ENCODE results near the gene FCHO2.
"Not testable (repeated sequence)": the region's sequence is repeated elsewhere in the genome, so short reads cannot be mapped to it uniquely, and the experiment has no call there.

FCHO2 gene

DNA sequence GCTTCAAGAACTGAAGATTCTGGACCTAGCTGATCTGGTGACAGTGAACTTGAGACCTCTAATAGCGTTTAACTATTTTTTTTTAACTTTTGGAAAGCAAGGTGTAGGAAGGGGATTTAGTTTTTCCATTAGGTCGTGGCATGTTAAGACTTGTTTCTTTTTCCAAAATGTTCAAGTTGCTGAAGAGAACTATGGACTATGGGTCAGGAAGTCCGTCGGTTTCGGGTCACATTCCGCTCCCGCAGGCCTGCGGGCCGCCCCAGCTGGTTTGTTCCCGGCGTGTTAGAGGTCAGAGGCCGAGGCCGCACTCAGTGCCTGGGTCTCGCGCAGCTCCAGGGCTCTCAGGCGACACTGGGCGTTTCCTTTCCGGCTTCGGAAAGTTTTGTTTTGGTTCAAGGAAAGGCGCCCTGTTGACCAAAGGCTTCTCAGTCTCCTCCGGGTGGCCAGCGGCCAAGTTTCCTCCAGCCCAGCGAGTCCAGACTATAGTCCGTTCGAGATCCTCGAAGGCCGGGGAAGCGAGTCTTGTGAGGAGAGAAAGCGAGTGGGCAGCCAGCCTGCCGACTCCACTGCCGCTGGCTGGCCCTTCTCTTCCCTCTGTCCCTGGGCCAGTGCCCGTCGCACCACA lies 586 bp upstream of the FCHO2 start:
- DNase-seq (ENCODE audit: low read depth in 2 of 2): peak in 1 of 2 donors; percentile 6

DNA sequence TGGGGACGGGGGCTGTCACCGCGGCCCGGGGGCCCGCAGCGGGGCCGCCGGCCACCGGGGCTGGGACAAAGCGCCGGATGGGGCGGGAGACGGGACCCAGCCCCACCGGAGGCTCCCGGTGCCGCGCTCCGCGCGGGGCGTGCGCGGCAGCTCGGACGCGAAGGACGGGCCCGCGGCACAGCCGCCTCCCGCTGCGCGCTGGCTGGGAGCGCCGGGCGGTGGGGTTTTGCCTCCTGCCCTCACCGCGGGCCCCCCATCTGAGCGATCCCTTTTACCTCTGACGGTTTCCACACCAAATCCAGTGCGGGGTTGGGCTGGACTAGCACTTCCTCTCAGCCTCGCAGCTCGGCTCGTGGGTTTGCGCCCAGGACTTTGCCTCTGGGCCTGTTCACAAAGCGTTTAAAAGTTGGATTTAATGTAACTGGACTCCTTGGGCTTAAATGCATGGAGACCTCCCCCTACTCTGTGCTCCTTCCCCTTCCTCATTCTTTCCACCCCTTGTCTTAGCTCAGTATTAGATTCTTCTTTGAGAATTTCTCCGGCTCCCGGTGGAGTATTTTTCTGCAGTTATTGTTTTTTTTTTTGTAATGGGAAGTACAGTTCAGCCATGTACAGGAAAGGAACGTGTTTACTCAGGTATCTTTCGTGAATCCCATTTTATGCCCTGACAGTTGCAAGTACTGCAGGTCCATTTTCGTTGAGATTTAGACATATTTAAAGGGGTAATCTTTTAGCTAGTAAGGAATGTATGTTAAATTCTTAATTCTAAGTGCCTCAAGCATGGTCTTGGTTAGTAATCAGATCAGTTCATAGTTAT lies 691 bp downstream of the FCHO2 start:
- peak; percentile 2 to 8 for DNase-seq (ENCODE audit: low read depth in 2 of 2)

DNA sequence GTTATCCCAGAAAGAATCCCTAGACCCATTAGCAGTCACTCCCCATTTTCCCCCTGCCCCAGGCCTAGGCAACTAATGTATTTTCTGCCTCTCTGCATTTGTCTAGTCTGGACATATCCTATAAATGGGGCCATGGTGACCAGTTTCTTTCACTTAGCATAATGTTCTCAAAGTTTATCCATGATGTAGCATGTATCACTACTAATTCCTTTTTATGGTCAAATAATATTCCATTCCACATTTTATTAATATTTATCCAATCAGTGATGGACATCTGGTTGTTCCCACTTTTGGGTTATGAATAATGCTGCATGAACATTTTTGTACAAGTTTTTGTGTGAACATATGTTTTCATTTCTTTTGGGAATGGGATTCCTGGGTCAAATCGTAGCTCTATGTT lies 1.5 kb downstream of the FCHO2 start:
- DNase-seq (ENCODE audit: low read depth in 2 of 2): no peak

DNA sequence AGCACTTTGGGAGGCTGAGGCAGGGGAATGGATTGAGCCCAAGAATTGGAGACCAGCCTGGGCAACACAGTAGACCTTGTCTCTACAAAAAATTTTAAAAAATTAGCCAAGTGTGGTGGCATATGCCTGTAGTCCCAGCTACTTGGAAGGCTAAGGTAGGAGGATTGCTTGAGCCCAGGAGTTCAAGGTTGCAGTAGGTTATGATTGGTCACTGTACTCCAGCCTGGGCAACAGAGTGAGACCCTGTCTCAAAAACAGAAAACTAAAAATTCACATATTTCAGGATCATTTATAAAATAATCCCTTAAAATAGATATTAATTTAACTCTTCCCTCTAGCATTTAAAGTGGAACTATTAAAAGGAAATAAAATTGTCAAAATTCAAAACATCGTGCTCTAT lies 3.4 kb downstream of the FCHO2 start:
- no peak for DNase-seq (ENCODE audit: low read depth in 2 of 2)

DNA sequence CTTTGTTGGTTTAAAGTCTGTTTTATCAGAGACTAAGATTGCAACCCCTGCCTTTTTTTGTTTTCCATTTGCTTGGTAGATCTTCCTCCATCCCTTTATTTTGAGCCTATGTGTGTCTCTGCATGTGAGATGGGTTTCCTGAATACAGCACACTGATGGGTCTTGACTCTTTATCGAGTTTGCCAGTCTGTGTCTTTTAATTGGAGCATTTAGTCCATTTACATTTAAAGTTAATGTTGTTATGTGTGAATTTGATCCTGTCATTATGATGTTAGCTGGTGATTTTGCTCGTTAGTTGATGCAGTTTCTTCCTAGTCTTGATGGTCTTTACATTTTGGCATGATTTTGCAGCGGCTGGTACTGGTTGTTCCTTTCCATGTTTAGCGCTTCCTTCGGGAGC lies 18.6 kb downstream of the FCHO2 start:
- not testable (repeated sequence) for DNase-seq (ENCODE audit: low read depth in 2 of 2)

DNA sequence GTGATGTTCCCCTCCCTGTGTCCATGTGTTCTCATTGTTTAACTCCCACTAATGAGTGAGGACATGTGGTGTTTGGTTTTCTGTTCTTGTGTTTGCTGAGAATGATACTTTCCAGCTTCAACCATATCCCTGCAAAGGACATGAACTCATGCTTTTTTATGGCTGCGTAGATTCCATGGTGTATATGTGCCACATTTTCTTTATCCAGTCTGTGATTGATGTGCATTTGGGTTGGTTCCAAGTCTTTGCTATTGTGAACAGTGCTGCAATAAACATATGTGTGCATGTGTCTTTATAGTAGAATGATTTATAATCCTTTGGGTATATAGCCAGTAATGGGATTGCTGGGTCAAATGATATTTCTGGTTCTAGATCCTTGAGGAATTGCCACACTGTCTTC lies 21.0 kb downstream of the FCHO2 start:
- DNase-seq (ENCODE audit: low read depth in 2 of 2): not testable (repeated sequence)

DNA sequence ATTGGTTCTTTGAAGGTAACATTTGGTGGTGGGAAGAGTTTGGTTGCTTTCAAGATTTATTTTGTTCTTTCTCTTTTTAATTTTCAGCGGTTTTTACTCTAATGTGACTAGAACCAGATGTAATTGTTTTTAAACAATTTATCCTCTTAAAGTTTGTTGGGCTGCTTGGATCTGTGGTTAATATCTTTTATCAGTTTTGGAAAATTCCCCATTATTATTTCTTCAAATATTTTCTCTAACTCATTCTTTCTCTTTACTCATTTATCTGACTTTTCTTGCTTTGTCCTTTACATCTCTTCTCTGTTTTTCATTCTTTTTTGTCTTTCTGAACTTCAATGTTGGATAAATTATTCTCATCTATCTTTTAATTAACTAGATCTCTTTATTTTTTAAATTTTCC lies 29.9 kb downstream of the FCHO2 start:
- DNase-seq (ENCODE audit: low read depth in 2 of 2): no peak

DNA sequence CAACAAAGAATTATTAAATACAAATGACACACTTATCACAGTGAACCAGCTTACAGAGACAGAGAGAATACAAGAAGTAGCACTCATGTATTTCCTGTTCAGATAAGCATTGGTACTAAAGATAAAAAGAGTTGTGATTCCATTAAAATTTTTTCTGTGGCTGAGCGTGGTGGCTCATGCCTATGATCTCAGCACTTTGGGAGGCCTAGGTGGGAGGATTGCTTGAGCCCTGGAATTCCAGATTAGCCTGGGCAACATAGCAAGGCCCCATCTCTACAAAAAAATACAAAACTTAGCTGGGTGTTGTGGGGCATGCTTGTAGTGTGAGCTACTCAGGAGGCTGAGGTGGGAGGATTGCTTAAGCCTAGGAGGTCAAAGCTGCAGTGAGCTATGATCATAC lies 32.9 kb downstream of the FCHO2 start:
- no peak for DNase-seq (ENCODE audit: low read depth in 2 of 2)

DNA sequence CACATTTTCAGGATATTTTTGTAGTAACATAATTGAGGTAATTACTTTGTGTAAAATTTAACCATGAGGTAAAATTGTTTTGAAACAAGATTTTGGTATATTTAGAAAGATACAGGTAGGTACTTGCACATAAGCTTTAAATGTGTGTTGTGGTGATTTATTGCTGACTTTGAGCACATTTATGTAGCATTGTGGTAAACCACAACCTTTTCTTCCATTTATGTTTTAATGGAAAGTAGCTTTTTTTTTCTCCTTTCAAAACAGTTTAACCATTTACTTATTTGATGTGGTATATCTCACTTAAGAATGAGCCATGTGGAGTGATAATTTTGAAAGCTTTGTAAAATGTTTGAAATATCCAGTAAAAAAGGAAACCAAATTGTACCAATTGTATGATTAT lies 35.6 kb downstream of the FCHO2 start:
- DNase-seq (ENCODE audit: low read depth in 2 of 2): no peak

DNA sequence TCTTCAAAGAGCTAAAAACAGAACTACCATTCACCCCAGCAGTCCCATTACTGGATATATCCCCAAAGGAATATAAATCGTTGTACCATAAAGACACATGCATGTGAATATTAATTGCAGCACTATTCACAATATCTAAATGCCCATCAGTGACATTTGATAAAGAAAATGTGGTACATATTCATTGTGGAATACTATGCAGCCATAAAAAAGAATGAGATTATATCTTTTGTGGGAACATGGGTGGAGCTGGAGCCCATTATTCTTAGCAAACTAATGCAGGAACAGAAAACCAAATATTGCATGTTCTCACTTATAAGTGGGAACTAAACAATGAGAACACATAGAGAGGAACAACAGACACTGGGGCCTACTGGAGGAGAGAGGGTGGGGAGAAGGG lies 38.7 kb downstream of the FCHO2 start:
- no peak for DNase-seq (ENCODE audit: low read depth in 2 of 2)

DNA sequence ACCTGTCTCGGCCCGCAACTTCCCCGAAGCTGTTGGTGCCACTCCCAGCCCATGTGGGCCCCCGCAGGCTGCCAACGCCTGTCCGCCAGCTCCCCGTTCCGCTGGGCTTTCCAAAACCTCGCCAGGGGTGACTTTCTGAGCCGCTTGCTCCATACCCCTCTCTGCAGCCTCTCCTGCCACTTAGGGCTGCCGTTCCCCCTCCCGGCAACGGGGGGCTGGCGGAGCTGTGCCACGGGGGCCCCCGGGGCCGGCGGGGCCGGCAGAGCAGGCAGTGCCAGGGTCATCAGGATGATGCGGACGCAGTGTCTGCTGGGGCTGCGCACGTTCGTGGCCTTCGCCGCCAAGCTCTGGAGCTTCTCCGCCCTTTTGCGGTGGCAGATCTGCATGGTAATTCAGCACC lies 40.8 kb downstream of the FCHO2 start:
- no peak for DNase-seq (ENCODE audit: low read depth in 2 of 2)

DNA sequence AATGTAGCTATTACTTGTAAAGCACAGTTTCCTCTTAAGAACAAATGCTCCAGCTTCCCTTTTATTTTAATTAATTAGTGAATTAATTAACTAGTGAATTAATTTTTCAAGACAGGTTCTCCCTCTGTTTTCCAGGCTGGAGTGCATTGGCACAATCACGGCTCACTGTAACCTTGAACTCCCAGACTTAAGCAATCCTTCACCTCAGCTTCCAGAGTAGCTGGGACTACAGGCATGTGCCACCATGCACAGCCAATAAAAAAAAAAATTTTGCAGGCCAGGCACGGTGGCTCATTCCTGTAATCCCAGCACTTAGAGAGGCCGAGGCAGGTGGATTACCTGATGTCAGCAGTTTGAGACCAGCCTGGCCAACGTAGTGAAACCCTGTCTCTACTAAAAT lies 44.1 kb downstream of the FCHO2 start:
- DNase-seq (ENCODE audit: low read depth in 2 of 2): no peak

DNA sequence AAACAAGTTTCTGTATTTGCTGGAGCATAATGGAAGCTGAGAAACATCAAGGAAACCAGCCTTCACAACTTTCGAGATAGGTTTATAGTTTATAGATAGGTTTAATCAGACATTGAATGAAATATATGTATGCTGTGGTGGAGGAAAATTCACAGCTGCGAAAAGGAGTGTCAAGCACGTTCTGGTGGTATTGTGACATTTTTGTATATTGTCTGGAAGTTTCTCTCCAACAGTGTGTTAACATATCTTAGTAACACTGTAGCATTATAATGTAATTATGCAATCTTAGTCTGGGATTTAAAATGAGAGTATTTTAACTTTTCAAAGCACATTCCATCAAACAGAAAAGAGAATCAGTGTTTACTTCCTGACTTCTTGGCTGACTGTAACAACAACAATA lies 50.0 kb downstream of the FCHO2 start:
- no peak for DNase-seq (ENCODE audit: low read depth in 2 of 2)

DNA sequence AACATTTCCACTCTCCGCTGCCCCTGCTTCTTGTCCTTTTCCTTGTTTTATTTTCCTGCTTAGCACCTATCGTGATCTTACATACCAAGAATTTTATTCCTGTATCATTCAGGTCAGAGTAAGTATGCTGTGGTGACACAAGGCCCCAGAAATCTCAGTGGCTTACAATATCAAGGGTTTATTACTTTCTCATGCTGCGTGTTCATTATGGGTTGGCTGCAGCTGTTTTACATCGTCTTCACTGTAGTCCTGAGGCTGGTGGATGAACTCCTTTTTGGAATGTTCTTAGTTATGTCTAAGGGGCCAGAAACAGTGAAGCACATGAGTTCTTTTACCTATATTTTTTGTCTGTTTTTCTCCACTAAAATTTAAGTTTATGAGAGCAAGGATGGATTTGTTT lies 51.2 kb downstream of the FCHO2 start:
- DNase-seq (ENCODE audit: low read depth in 2 of 2): no peak

DNA sequence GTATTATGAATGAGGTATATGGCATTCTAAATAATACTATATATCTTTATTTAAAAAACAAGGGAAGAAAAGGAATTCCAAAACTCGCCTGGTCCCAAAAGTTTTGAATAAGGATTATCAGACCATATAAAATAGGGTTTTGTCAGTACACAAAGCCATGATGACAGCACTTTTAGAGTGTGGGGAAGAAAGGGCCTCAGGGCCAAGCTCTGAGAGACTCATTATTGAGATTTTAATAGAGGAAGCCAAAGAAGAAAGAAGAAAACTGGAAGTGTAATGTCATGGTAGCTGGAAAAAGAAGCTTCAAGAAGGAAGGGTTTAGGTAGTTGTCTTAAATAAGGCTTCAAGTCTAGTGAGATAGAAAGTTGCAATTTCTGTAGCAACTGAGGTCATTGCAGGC lies 53.0 kb downstream of the FCHO2 start:
- DNase-seq (ENCODE audit: low read depth in 2 of 2): no peak

DNA sequence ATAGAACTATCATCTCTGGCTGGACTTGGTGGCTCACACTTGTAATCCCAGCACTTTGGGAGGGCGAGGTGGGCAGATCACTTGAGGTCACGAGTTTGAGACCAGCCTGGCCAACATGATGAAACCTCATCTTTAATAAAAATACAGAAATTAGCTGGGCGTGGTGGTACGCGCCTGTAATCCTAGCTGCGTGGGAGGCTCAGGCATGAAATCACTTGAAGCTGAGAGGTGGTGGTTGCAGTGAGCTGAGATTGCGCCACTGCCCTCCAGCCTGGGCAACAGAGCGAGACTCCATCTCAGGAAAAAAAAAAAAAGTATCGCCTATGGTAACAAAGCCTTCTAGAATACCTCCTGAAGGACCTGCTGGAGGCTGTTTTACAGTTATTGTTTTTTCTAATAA lies 55.8 kb downstream of the FCHO2 start:
- not testable (repeated sequence) for DNase-seq (ENCODE audit: low read depth in 2 of 2)

DNA sequence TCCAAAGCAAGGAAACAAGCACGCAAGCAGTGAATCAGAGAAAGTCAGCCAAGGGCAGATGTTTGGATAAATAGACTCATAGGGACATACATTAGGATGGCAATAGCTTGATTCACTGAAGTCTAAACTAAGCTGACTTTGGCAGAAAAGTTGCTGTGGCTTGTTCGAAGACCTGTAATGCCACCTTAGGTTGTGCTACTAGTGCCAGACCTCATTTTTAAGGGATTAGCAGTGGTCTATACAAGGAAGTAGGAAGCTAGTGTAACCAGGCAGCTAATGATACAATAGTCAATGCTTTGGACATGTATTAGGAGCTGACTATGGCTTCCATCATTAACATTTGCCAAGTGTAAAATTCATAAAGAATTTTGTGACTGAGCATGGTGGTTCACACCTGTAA lies 63.1 kb downstream of the FCHO2 start:
- DNase-seq (ENCODE audit: low read depth in 2 of 2): no peak

DNA sequence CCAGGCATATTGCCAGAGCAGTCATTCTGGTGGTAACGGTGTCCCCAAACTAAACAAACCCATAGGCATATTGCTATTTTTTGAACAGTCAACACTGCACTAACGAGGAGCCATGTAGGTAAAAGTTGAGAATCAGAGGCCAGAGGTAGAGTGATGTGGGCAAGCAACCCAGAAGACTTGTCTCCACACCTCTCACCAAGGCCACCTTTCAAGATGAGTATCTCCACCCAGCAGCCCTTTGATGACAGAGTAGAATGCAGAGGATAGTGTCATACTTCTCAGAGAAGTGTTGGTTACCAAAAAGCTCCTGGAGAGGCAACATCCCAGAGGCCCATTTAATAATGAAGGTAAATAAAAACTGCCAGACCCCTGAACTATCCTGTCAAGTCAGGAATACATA lies 63.9 kb downstream of the FCHO2 start:
- no peak for DNase-seq (ENCODE audit: low read depth in 2 of 2)

DNA sequence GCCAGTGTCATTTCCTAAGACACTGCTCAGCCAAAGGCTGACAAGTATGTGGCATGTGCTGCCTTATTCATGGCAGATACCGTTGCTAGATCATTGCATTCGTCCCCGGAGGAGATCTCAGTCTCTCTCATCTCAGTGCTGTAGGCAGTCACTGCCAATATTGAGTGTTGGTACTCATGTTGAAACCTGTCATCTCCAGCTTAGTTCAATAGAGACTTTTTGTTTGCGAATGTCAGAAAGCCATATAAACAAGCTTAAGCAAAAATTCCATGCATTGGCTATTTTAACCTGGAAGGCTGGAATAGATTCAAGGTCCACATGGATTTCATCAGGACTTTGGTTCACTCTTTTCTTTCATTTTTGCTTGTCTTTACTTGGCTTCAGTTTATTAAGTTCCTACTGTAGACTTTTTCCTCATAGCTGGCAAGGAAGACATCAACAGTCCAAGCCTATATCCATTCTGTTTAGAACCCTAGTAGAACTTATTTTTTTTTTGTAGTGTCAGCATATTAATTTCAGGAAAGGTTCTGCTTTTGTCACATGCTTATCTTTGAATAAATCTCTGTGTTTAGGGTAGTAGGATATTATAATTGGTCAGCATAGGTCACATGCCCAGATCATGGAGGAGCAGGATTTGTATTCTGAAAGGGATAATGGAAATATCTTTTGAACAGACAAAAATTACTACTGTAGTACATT lies 66.8 kb downstream of the FCHO2 start:
- no peak for DNase-seq (ENCODE audit: low read depth in 2 of 2)

DNA sequence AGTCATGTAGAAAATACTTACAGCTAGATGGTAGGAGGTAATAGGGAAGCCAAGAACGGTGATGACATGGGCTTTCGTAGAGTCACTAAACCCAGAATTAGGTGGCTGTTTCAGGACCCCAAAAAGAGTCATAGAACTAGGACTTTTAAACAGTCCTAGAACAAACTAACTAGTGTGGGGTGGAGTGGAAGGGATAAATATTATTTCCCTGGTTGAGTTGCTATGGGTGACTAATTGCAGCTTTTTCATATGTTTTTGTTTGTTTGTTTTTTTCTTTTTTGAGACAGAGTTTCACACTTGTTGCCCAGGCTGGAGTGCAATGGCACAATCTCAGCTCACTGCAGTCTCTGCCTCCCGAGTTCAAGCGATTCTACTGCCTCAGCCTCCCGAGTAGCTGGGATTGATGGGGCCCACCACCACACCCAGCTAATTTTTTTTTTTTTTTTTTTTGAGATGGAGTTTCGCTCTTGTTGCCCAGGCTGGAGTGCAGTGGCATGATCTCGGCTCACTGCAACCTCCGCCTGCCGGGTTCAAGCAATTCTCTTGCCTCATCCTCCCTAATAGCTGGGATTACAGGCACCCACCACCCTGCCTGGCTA lies 69.2 kb downstream of the FCHO2 start:
- not testable (repeated sequence) for DNase-seq (ENCODE audit: low read depth in 2 of 2)

DNA sequence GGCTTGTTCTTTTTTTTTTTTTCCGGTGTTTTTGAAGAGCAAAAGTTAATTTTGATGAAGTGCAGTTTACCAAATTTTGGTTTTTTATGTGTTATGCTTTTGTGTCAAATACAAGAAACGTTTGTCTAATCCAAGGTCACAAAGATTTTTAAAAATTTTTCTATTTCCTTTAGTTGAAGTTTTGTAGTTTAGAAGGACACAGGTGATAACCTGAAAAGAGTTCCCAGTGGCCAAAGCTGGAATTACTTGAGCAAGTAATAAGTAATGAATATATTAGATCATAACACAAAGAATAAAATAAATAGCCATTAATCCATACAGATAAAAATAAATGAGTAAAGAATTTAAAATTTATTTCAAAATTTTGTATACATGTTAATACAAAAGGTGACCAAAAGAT lies 71.5 kb downstream of the FCHO2 start:
- no peak for DNase-seq (ENCODE audit: low read depth in 2 of 2)

DNA sequence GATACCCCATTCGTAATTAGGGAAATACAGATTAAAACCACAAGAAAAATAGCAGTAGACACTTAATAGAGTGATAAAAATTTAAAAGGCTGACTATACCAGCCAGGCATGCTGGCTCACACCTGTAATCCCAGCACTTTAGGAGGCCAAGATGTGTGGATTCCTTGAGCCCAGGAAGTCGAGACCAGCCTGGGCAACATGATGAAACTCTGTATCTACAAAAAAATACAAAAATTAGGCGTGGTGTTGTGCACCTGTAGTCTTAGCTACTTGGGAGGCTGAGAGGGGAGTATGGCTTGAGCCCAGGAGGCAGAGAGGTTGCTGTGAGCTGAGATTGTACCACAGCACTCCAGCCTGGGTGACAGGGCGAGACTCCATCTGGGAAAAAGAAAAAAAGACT lies 72.0 kb downstream of the FCHO2 start:
- no peak for DNase-seq (ENCODE audit: low read depth in 2 of 2)

Measured in stimulated activated CD8-positive, alpha-beta memory T cell treated with anti-CD3 and anti-CD28 coated beads, Interleukin-2, amount 100 ng/mL, for 48 hours (primary cell).